Muscle of back (tissue), 11 donors: ENCODE results near the gene SRD5A1. TPM values are rescaled to one million over a fixed set of nuclear protein-coding genes. Genes with fewer than 3 reads are reported as not detected.

Source experiments
- DNase-seq, 3 donors: peaks; one replicate each; pipeline versions ENCODE4 v3.0.0 to v3.0.0-alpha.2; 2013
- polyA plus RNA-seq, 10 donors: library from polyadenylated mRNA; unstranded; fragments of 120-200 nt; gene quantifications; one replicate each; pipeline ENCODE4 v1.2.1, GENCODE V29; 2013; ENCODE audit not compliant: insufficient read length in 10 of 10

SRD5A1 gene
- polyA plus RNA-seq, 10 donors = 8.4 to 13.2 (median 10.6) TPM

GRCh38 chr5:6682239-6682638 lies 49.0 kb downstream of the SRD5A1 start:
- no peak for DNase-seq

GRCh38 chr5:6683241-6683640 lies 50.0 kb downstream of the SRD5A1 start:
- DNase-seq = no peak

GRCh38 chr5:6684075-6684474 lies 50.8 kb downstream of the SRD5A1 start:
- no peak for DNase-seq

- no peak for DNase-seq
Observed at GRCh38 chr5:6686501-6686900, 53.3 kb downstream of the SRD5A1 start.

GRCh38 chr5:6686915-6687409 lies 53.7 kb downstream of the SRD5A1 start:
- DNase-seq = peak; percentile 20 to 85 (median 61)

- no peak for DNase-seq
Observed at GRCh38 chr5:6687505-6687904, 54.3 kb downstream of the SRD5A1 start.

- DNase-seq = no peak
Observed at GRCh38 chr5:6692906-6693305, 59.7 kb downstream of the SRD5A1 start.

GRCh38 chr5:6698696-6699095 lies 65.5 kb downstream of the SRD5A1 start:
- DNase-seq = no peak

GRCh38 chr5:6699357-6699756 lies 66.1 kb downstream of the SRD5A1 start:
- no peak for DNase-seq

- DNase-seq = no peak
Observed at GRCh38 chr5:6700074-6700684, 66.9 kb downstream of the SRD5A1 start.

- DNase-seq = no peak
Observed at GRCh38 chr5:6700685-6701355, 67.6 kb downstream of the SRD5A1 start.

- no peak for DNase-seq
Observed at GRCh38 chr5:6701491-6701890, 68.3 kb downstream of the SRD5A1 start.

GRCh38 chr5:6702633-6703032 lies 69.4 kb downstream of the SRD5A1 start:
- no peak for DNase-seq

GRCh38 chr5:6703806-6704205 lies 70.6 kb downstream of the SRD5A1 start:
- DNase-seq = no peak

- DNase-seq = peak; percentile 42 to 69 (median 52)
Observed at GRCh38 chr5:6704361-6704851, 71.2 kb downstream of the SRD5A1 start.

- DNase-seq = no peak
Observed at GRCh38 chr5:6705088-6705487, 71.8 kb downstream of the SRD5A1 start.

- DNase-seq = no peak
Observed at GRCh38 chr5:6705959-6706358, 72.7 kb downstream of the SRD5A1 start.

- DNase-seq = no peak
Observed at GRCh38 chr5:6707852-6708251, 74.6 kb downstream of the SRD5A1 start.

GRCh38 chr5:6708814-6709213 lies 75.6 kb downstream of the SRD5A1 start:
- no peak for DNase-seq

- no peak for DNase-seq
Observed at GRCh38 chr5:6710070-6710469, 76.8 kb downstream of the SRD5A1 start.

GRCh38 chr5:6710551-6711318 lies 77.5 kb downstream of the SRD5A1 start:
- no peak for DNase-seq

- no peak for DNase-seq
Observed at GRCh38 chr5:6711409-6712141, 78.3 kb downstream of the SRD5A1 start.
